ENCODE measurements around the gene SIGLECL1. TPM values are rescaled to one million over a fixed set of nuclear protein-coding genes. Genes with fewer than 3 reads are reported as not detected.

Gene SIGLECL1
- total RNA-seq, 1 donor, result not detected

DNA sequence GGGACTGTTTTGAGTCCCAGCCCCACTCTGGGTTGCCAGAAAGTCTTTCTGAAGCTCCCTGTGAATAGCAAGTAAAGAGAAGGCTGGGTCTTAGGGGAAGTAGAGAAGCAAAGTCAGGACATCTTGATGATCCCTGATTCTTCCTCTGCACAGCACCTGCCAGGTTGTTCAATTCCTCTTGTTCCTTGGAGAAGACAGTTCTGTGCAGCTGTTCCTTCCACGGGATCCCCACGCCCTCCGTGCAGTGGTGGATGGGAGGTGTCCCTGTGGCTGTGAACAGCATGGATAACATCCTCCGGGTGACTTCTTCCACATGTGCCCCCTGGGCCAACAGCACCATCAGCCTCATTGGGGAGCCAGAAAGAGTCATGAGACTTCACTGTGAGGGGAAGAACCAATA, 31.5 kb downstream of the SIGLECL1 start:
- no peak for DNase-seq (ENCODE audit: low read depth)
- no peak overlapping the region for H3K4me3 ChIP-seq (ENCODE audit: low read depth, low read length)
- TF ChIP-seq, protein P1, sequence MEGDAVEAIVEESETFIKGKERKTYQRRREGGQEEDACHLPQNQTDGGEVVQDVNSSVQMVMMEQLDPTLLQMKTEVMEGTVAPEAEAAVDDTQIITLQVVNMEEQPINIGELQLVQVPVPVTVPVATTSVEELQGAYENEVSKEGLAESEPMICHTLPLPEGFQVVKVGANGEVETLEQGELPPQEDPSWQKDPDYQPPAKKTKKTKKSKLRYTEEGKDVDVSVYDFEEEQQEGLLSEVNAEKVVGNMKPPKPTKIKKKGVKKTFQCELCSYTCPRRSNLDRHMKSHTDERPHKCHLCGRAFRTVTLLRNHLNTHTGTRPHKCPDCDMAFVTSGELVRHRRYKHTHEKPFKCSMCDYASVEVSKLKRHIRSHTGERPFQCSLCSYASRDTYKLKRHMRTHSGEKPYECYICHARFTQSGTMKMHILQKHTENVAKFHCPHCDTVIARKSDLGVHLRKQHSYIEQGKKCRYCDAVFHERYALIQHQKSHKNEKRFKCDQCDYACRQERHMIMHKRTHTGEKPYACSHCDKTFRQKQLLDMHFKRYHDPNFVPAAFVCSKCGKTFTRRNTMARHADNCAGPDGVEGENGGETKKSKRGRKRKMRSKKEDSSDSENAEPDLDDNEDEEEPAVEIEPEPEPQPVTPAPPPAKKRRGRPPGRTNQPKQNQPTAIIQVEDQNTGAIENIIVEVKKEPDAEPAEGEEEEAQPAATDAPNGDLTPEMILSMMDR (IDR thresholded peaks at IDR 0.05; ENCODE audit: insufficient read depth, low read length), result no peak

DNA sequence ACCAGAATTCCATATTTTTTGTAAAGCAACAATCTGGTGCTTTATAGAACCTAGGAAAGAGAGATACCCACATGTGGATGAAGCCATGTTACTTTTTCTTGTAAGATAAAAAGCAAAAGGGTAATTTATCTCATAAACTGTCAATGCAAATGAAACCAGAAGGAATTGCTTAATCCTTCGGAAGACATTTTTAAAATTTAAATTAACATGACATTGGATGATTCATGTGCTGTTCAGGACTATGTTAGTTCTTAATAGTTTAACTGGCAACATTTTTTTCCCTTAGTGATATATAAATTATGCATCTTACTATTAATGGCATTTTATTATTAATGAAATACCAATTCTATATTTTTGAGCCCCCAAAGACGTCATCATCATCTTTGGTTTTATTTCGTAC, 34.8 kb downstream of the SIGLECL1 start:
- DNase-seq (ENCODE audit: low read depth), result no peak
- TF ChIP-seq, protein P1 (IDR thresholded peaks at IDR 0.05; ENCODE audit: insufficient read depth, low read length), result no peak
- H3K4me3 ChIP-seq (ENCODE audit: low read depth, low read length), result no peak overlapping the region

DNA sequence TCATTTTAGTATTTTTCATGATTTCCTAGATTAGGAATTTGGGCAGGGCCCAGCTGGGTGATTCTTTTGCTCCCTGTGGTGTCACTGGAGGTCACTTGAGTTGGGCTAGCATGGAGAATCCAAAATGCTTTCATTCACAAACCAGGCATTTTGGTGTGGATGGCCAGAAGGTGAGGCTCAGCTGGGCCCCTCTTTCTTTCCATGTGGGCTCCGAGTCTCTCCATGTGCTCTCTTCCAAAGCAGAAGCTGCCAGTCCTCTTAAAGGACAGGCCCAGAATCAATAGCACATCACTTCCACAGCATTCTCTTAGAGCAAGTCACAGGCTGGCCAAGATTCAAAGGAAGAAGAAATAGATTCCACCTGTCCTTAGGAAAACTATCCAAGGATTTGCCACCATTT, 38.8 kb downstream of the SIGLECL1 start:
- TF ChIP-seq, protein P1 (IDR thresholded peaks at IDR 0.05; ENCODE audit: insufficient read depth, low read length), result no peak
- DNase-seq (ENCODE audit: low read depth), result no peak
- no peak overlapping the region for H3K4me3 ChIP-seq (ENCODE audit: low read depth, low read length)

DNA sequence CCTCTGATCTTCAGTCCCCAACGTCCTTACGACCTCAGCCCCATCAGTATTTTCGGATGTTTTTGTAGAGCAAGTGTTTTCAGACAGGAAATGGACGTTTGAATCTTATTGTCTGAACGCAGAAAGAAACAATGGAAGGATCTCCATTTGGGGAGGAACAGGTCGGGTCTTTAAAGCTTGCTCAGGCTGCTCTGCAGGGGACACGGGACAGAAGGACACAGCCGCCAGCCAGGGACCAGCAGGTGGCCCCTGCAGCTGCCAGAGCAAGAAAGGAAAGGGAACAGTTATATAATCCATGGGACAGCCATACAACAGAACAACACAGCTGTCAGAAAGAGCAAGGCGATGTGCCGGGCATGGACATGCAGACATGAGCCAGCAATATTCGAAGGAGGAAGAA, 42.1 kb downstream of the SIGLECL1 start:
- no peak for DNase-seq (ENCODE audit: low read depth)
- no peak overlapping the region for H3K4me3 ChIP-seq (ENCODE audit: low read depth, low read length)
- TF ChIP-seq, protein P1 (IDR thresholded peaks at IDR 0.05; ENCODE audit: insufficient read depth, low read length), result no peak

DNA sequence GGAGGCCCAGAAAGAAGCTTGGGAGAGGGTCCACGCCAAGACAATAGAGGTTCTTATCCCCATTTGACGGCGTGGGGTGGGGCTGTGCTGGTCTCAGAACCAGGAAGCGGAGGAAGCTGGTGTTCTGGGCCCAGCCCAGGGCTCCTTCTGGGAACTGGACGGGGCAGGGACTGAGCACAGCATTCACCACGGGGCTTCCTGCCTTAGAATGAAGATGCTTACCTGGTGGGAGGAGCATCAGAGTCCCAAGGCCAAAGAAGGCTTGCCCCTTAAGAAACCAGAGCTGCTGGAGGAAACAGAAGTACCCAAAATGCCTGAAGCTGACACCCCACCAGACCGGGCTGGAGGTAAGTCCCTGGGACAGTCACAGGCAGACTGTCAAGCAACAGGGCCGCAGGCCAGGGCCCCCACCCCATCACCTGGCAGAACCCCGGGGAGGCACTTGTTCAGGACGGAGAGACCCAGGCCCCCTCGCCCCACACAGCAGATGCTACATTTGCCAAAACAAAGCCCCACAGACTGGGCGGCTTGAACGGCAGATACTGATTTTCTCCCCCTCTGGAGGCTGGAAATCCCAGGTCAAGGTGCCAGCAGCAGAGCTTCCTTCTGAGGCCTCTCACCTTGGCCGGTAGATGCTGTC, 42.8 kb downstream of the SIGLECL1 start:
- H3K4me3 ChIP-seq (ENCODE audit: low read depth, low read length), result no peak overlapping the region
- TF ChIP-seq, protein P1 (IDR thresholded peaks at IDR 0.05; ENCODE audit: insufficient read depth, low read length), result no peak
- DNase-seq (ENCODE audit: low read depth), result no peak

DNA sequence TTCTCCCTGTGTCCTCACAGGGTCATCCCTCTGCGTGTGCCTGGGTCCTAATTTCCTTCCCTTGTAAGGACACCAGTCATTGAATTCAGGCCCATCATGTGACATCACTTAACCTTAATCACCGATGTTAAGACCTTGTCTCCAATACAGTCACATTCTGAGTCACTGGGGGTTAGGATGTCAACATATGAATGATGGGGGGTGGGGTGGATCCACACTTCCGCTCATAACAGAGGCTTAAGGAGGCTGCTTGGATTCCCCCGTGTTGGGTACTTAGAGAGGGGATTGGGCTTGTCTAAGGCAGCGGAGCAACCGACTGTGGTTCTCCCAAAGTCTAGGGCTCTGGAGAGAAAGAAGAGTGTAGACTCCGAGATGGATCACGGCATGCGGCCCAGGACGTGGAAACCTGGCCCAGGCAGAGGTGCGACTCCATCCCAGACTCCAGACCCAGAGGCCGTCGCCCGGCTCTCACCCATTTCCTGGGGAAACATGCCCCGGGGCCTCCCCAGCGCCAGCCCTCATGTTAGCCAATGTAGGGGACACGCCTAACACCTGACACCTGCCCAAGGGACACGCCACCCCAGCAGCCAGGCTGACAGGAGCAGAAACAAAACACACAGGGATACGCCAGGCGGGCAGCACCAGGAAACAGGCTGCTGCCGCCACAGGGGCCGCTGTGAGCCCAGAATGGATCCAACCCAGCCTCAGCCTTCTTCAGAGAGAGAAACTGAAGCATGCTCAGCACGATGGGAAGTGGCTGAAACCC, 43.5 kb downstream of the SIGLECL1 start:
- no peak for DNase-seq (ENCODE audit: low read depth)
- no peak overlapping the region for H3K4me3 ChIP-seq (ENCODE audit: low read depth, low read length)
- TF ChIP-seq, protein P1 (IDR thresholded peaks at IDR 0.05; ENCODE audit: insufficient read depth, low read length), result no peak

Measured in fibroblast of the aortic adventitia (primary cell).